Measurements from ENCODE around the gene TSFM. TPM values are rescaled to one million over a fixed set of nuclear protein-coding genes. Genes with fewer than 3 reads are reported as not detected.

TSFM gene
- total RNA-seq, 2 donors from 2014 or later = 37.7 to 39.9 TPM

DNA sequence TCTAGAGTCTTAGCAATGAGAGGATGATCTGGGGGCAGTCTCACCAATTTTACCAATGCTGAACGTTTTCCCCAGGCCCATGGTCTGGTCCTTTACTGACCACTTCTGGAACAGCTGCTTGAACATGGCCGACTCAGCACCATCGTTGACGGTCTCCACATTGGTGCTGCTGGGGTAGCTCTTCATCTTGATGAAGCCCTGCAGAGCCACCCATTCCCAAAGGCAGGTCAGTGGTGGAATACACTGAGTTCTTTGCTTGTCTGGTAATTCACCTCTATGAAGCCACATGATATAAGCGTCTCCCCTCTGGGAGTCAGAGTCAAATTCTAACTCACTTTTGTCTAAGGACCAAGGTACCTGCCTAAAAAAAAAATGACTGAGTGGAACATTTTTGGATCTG, 25.8 kb downstream of the TSFM start:
- Histone ChIP-seq H3K4me3 (ENCODE audit: low read length) (no peak overlapping the region), H3K36me3 (ENCODE audit: control insufficient read depth, insufficient read depth, low read length) (peaks cover 14% of the 10 kb centered on the region), H3K9ac (ENCODE audit: extremely low read depth, low read length, poor library complexity, severe bottlenecking) (no peak overlapping the region), H3K9me3 (ENCODE audit: control insufficient read depth, low read length) (no peaks in the 10 kb centered on the region), H3K4me1 (ENCODE audit: control insufficient read depth, insufficient read depth, low read length) (no peaks in the 10 kb centered on the region), H3K27ac (ENCODE audit: low read depth, low read length) (no peak overlapping the region), H3K27me3 (ENCODE audit: control insufficient read depth, insufficient read depth, low read length, poor library complexity, severe bottlenecking) (no peaks in the 10 kb centered on the region)
- no peak overlapping the region for H3K4me3 Mint-ChIP-seq
- peaks cover 19% of the 10 kb centered on the region for H3K36me3 Mint-ChIP-seq (ENCODE audit: low read depth)
- TF ChIP-seq, protein P1, sequence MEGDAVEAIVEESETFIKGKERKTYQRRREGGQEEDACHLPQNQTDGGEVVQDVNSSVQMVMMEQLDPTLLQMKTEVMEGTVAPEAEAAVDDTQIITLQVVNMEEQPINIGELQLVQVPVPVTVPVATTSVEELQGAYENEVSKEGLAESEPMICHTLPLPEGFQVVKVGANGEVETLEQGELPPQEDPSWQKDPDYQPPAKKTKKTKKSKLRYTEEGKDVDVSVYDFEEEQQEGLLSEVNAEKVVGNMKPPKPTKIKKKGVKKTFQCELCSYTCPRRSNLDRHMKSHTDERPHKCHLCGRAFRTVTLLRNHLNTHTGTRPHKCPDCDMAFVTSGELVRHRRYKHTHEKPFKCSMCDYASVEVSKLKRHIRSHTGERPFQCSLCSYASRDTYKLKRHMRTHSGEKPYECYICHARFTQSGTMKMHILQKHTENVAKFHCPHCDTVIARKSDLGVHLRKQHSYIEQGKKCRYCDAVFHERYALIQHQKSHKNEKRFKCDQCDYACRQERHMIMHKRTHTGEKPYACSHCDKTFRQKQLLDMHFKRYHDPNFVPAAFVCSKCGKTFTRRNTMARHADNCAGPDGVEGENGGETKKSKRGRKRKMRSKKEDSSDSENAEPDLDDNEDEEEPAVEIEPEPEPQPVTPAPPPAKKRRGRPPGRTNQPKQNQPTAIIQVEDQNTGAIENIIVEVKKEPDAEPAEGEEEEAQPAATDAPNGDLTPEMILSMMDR (conservative IDR thresholded peaks at IDR 0.05) = no peak
- H3K4me1 Mint-ChIP-seq = no peaks in the 10 kb centered on the region
- WGBS, 2 experiments (ENCODE audit: insufficient coverage in 1 of 2, insufficient read length in 1 of 2) = 91 to 93% methylated on average over 5 of the region's 5 CpGs
- no peaks in the 10 kb centered on the region for H3K27me3 Mint-ChIP-seq (ENCODE audit: insufficient read depth)
- no peak overlapping the region for H3K27ac Mint-ChIP-seq
- H3K9me3 Mint-ChIP-seq = no peaks in the 10 kb centered on the region
- no peak for DNase-seq

DNA sequence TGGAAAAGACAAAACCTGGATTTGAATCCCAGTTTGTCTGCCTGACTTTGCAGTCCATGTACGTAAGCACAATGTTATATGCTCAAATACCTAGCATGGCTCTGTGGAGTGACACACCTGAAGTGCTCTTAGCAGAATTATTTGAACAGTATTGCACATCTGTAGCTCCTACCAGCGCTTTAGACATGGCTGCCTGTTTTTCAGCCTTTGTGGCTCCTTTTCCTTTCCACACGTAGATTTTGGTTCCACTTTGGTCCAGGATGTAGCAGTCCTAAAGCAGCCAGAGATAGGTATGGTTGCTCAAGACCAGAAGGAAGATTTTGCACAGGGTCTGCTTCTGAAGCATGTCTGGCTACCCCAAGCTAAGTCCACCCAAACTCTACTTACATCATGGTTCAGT, 26.8 kb downstream of the TSFM start:
- H3K9me3 Mint-ChIP-seq = no peaks in the 10 kb centered on the region
- 88 to 95% methylated on average over 3 of the region's 3 CpGs for WGBS, 2 experiments (ENCODE audit: insufficient coverage in 1 of 2, insufficient read length in 1 of 2)
- peaks cover 15% of the 10 kb centered on the region for H3K36me3 Mint-ChIP-seq (ENCODE audit: low read depth)
- Histone ChIP-seq H3K27ac (ENCODE audit: low read depth, low read length) (no peak overlapping the region), H3K27me3 (ENCODE audit: control insufficient read depth, insufficient read depth, low read length, poor library complexity, severe bottlenecking) (no peaks in the 10 kb centered on the region), H3K36me3 (ENCODE audit: control insufficient read depth, insufficient read depth, low read length) (peaks cover 14% of the 10 kb centered on the region), H3K4me3 (ENCODE audit: low read length) (no peak overlapping the region), H3K4me1 (ENCODE audit: control insufficient read depth, insufficient read depth, low read length) (no peaks in the 10 kb centered on the region), H3K9ac (ENCODE audit: extremely low read depth, low read length, poor library complexity, severe bottlenecking) (no peak overlapping the region), H3K9me3 (ENCODE audit: control insufficient read depth, low read length) (no peaks in the 10 kb centered on the region)
- DNase-seq = no peak
- no peak overlapping the region for H3K27ac Mint-ChIP-seq
- no peaks in the 10 kb centered on the region for H3K27me3 Mint-ChIP-seq (ENCODE audit: insufficient read depth)
- TF ChIP-seq, protein P1 (conservative IDR thresholded peaks at IDR 0.05) = no peak
- no peak overlapping the region for H3K4me3 Mint-ChIP-seq
- H3K4me1 Mint-ChIP-seq = no peaks in the 10 kb centered on the region

DNA sequence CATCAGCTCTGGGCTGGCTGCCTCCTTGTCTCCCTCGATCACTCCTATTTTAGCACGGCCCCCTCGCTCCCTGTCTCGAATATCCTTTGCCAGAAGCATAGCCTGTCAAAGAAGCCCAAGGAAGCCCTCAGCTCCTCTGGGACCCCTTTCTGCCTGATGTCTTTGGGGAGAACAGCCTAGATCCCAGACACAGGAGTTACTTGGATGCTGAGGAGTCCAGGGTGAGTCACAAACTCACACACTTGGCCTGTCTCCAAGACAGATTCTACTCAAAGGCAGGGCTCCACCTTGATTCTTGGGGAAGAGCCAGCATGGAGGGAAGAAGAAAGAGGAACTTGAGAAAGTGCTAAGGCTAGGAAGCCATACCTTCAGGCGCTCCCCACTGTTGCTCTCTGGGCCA, 27.9 kb downstream of the TSFM start:
- H3K4me1 ChIP-seq (ENCODE audit: control insufficient read depth, insufficient read depth, low read length) = no peaks in the 10 kb centered on the region
- Mint-ChIP-seq H3K4me3 (no peak overlapping the region), H3K9me3 (no peaks in the 10 kb centered on the region), H3K27me3 (ENCODE audit: insufficient read depth) (no peaks in the 10 kb centered on the region), H3K36me3 (ENCODE audit: low read depth) (peaks cover 11% of the 10 kb centered on the region), H3K4me1 (no peaks in the 10 kb centered on the region), H3K27ac (no peak overlapping the region)
- H3K9ac ChIP-seq (ENCODE audit: extremely low read depth, low read length, poor library complexity, severe bottlenecking) = no peak overlapping the region
- H3K27me3 ChIP-seq (ENCODE audit: control insufficient read depth, insufficient read depth, low read length, poor library complexity, severe bottlenecking) = no peaks in the 10 kb centered on the region
- DNase-seq = no peak
- TF ChIP-seq, protein P1 (conservative IDR thresholded peaks at IDR 0.05) = no peak
- 97 to 98% methylated on average over 5 of the region's 5 CpGs for WGBS, 2 experiments (ENCODE audit: insufficient coverage in 1 of 2, insufficient read length in 1 of 2)
- H3K36me3 ChIP-seq (ENCODE audit: control insufficient read depth, insufficient read depth, low read length) = peaks cover 14% of the 10 kb centered on the region
- no peak overlapping the region for H3K27ac ChIP-seq (ENCODE audit: low read depth, low read length)
- H3K9me3 ChIP-seq (ENCODE audit: control insufficient read depth, low read length) = no peaks in the 10 kb centered on the region
- no peak overlapping the region for H3K4me3 ChIP-seq (ENCODE audit: low read length)

All from endodermal cell (in vitro differentiated cells).